Peyer's patch (tissue), 4 donors: ENCODE data around the gene LEKR1. TPM values are rescaled to one million over a fixed set of nuclear protein-coding genes. Genes with fewer than 3 reads are reported as not detected.

Experiments
- DNase-seq, 3 donors: peaks; one replicate each; pipeline ENCODE4 v3.0.0-alpha.2; 2017 to 2019
- H3K27ac ChIP-seq, 4 donors: fragments of 200-600 bp; sonication (generic); one replicate each; pipeline ENCODE4 v1.5.1; 2016 to 2019
- H3K27me3 ChIP-seq, 2 donors: fragments of 200-600 bp; sonication (generic); one replicate each; pipeline ENCODE4 v1.5.1; 2019
- H3K36me3 ChIP-seq, 3 donors: fragments of 200-600 bp; sonication (generic); one replicate each; pipeline ENCODE4 v1.5.1; 2016 to 2019
- H3K4me1 ChIP-seq, 4 donors: fragments of 200-600 bp; sonication (generic); one replicate each; pipeline ENCODE4 v1.5.1; 2016 to 2019
- H3K4me3 ChIP-seq, 4 donors: fragments of 200-600 bp; sonication (generic); 1 replicate in 3 of 4; 2 replicates in 1 of 4; pipeline ENCODE4 v1.5.1; 2016 to 2019; ENCODE audit warnings: mild to moderate bottlenecking in 1 of 4
- H3K9me3 ChIP-seq, 4 donors: fragments of 200-600 bp; sonication (generic); one replicate each; pipeline ENCODE4 v1.5.1; 2016 to 2019; ENCODE audit warnings: mild to moderate bottlenecking in 1 of 4
- CTCF ChIP-seq, 6 experiments: fragments of 450-650 bp in 4 of 6; fragments of 200-600 bp in 2 of 6; sonication (generic) in 1 of 6; IDR thresholded peaks; one replicate each; pipeline ENCODE4 v1.5.1; 2017 to 2019; ENCODE audit warnings: antibody characterized with exemption in 6 of 6, mild to moderate bottlenecking in 3 of 6, moderate library complexity in 1 of 6
- POLR2A ChIP-seq, 2 donors: fragments of 450-650 bp; IDR thresholded peaks; one replicate each; pipeline ENCODE4 v1.5.1; 2017; ENCODE audit warnings: antibody characterized with exemption in 2 of 2, mild to moderate bottlenecking in 2 of 2, moderate library complexity in 2 of 2
- small RNA-seq, 2 donors: library from RNA; depleted of rRNA; stranded (forward); fragments of <200 nt; gene quantifications; one replicate each; pipeline ENCODE3, GENCODE V24; 2016
- total RNA-seq, 4 donors: library from RNA; depleted of rRNA; stranded (reverse); fragments of >200 nt; gene quantifications; one replicate each; pipeline ENCODE4 v1.1.0, GENCODE V29; 2016

The LEKR1 gene
- total RNA-seq, 4 donors from 2014 or later = 0.85 to 9.1 (median 0.94) TPM; not detected in 1

- H3K27ac ChIP-seq = no peak overlapping the region
- no peaks in the 10 kb centered on the region for H3K9me3 ChIP-seq
- DNase-seq = no peak
- H3K36me3 ChIP-seq = no peaks in the 10 kb centered on the region
- H3K4me1 ChIP-seq = peaks cover 0 to 15% (median 1%) of the 10 kb centered on the region in 4 donors
- no peak overlapping the region for H3K4me3 ChIP-seq
- no peak for TF ChIP-seq POLR2A (IDR thresholded peaks at IDR 0.05)
- no peak for TF ChIP-seq CTCF (IDR thresholded peaks at IDR 0.05)
- H3K27me3 ChIP-seq = no peaks in the 10 kb centered on the region
Observed at GRCh38 chr3:157094751-157095480, 268.8 kb downstream of the LEKR1 start.

Small RNA genes lying within 50 kb of the gene (small RNA-seq; reads per million reads assigned to genes)
- gene KLF3P2 = 0 reads per million in 2 donors

Other genes with a start within 250 kb of the LEKR1 start
- 10 to 100 TPM; 39.7 to 90.8 (median 52.2) TPM for gene TIPARP, start 151.8 kb upstream of the LEKR1 start, total RNA-seq